Breast epithelium (tissue), 3 donors: Measurements from ENCODE around the gene CPNE4.

ENCODE experiments used
- CTCF ChIP-seq, 3 donors: fragments of 450-650 bp; IDR thresholded peaks; one replicate each; pipeline ENCODE4 v1.5.1; 2016 to 2017; ENCODE audit warnings: antibody characterized with exemption in 3 of 3, mild to moderate bottlenecking in 3 of 3, moderate library complexity in 3 of 3
- POLR2A ChIP-seq: fragments of 450-650 bp; IDR thresholded peaks from one replicate; pipeline ENCODE4 v1.6.1; 2016; ENCODE audit warnings: antibody characterized with exemption, mild to moderate bottlenecking, moderate library complexity

GRCh38 chr3:131714585-131715220, 320.1 kb downstream of the CPNE4 start:
- TF ChIP-seq POLR2A (no peak), CTCF (IDR thresholded peaks at IDR 0.05) (no peak)
